CD4-positive, alpha-beta T cell (primary cell): ENCODE results near the gene IL4R. TPM values are rescaled to one million over a fixed set of nuclear protein-coding genes. Genes with fewer than 3 reads are reported as not detected.

Source experiments
- ATAC-seq: fragments of 200-7000 bp; cut with Tn5 transposase; one replicate; pipeline ENCODE4 v1.10.0; 2022; ENCODE audit warnings: mild to moderate bottlenecking; ENCODE audit not compliant: poor library complexity
- CTCF ChIA-PET: fragments of 350-600 bp; sonication (Branson Sonifier 250); formaldehyde crosslinking; loops from one replicate; lab custom pipeline; 2021; ENCODE audit warnings: antibody characterized with exemption, inconsistent platforms; lab: Charles Lee
- POLR2A ChIA-PET: fragments of 350-600 bp; sonication (Branson Sonifier 250); formaldehyde crosslinking; loops from one replicate; lab custom pipeline; 2021; ENCODE audit warnings: antibody characterized with exemption, inconsistent platforms; lab: Charles Lee
- DNase-seq, 14 experiments: peaks; one replicate each; pipeline ENCODE4 v3.0.0-alpha.2; 2013 to 2020; ENCODE audit warnings: mixed read lengths in 2 of 14
- H3K27ac ChIP-seq, 2 donors: one replicate each; pipeline versions ENCODE4 v1.5.1 to v1.7.0; 2013; ENCODE audit warnings: low read length in 2 of 2, low read depth in 1 of 2, mild to moderate bottlenecking in 1 of 2
- H3K27me3 ChIP-seq, 2 experiments: 1 replicate in 1 of 2; 2 replicates in 1 of 2; pipeline versions ENCODE4 v1.6.1 to v1.7.0; 2013; ENCODE audit warnings: low read length in 2 of 2, control low read depth in 1 of 2, mild to moderate bottlenecking in 1 of 2, moderate library complexity in 1 of 2; ENCODE audit not compliant: insufficient read depth in 2 of 2, control insufficient read depth in 1 of 2
- H3K36me3 ChIP-seq: one replicate; pipeline ENCODE4 v1.6.1; 2013; ENCODE audit warnings: low read length, control low read depth; ENCODE audit not compliant: insufficient read depth
- H3K4me1 ChIP-seq: one replicate; pipeline ENCODE4 v1.6.1; 2013; ENCODE audit warnings: low read length, control low read depth; ENCODE audit not compliant: insufficient read depth
- H3K4me3 ChIP-seq: one replicate; pipeline ENCODE4 v1.5.1; 2013; ENCODE audit warnings: mild to moderate bottlenecking, low read length, moderate library complexity
- H3K9me3 ChIP-seq, 2 experiments: 1 replicate in 1 of 2; 2 replicates in 1 of 2; pipeline versions ENCODE4 v1.6.1 to v1.7.0; 2013; ENCODE audit warnings: low read length in 2 of 2, mild to moderate bottlenecking in 2 of 2, control low read depth in 1 of 2, moderate library complexity in 1 of 2; ENCODE audit not compliant: control insufficient read depth in 1 of 2, insufficient read depth in 1 of 2
- H3K27ac Mint-ChIP-seq: one replicate; pipeline ENCODE4 v1.8.0; 2020; ENCODE audit warnings: mixed read lengths
- H3K27me3 Mint-ChIP-seq: one replicate; pipeline ENCODE4 v1.8.0; 2021; ENCODE audit warnings: mixed read lengths
- H3K36me3 Mint-ChIP-seq: one replicate; pipeline ENCODE4 v1.8.0; 2021; ENCODE audit warnings: low read depth, mixed read lengths
- H3K4me1 Mint-ChIP-seq: one replicate; pipeline ENCODE4 v1.8.0; 2021; ENCODE audit warnings: low read depth, mixed read lengths
- H3K4me3 Mint-ChIP-seq: one replicate; pipeline ENCODE4 v1.8.0; 2020; ENCODE audit warnings: mild to moderate bottlenecking, mixed read lengths
- H3K9me3 Mint-ChIP-seq: one replicate; pipeline ENCODE4 v1.8.0; 2020; ENCODE audit warnings: mixed read lengths
- CTCF ChIP-seq: fragments of 200-600 bp; IDR thresholded peaks from one replicate; pipeline ENCODE4 v1.8.0; 2022; ENCODE audit warnings: antibody characterized with exemption, mild to moderate bottlenecking
- intact Hi-C, 2 experiments: fragments of 100-400 bp; cut with DNase I in 1 of 2; cut with micrococcal nuclease in 1 of 2; formaldehyde crosslinking; loops; one replicate each; pipeline versions ENCODE4 v1.15.1 to v1.9.0; 2023 to 2025; cut with DNase I, micrococcal nuclease
- total RNA-seq, 174 experiments: library from RNA in 2 of 174; stranded (reverse) in 2 of 174; gene quantifications; one replicate each; pipeline ENCODE4 v1.2.3 and lab custom pipeline; 2021 to 2026

Gene IL4R
- total RNA-seq, 2 experiments from 2014 or later = 145 to 147 TPM

GRCh38 chr16:27335349-27336053 is 21.7 kb downstream of the IL4R start:
- intact Hi-C loops = no loop called here
- Histone ChIP-seq H3K4me1 (peaks cover 21% of the 10 kb centered on the region), H3K27me3 (no peaks in the 10 kb centered on the region), H3K36me3 (peaks cover 84% of the 10 kb centered on the region), H3K4me3 (no peak overlapping the region), H3K9me3 (no peaks in the 10 kb centered on the region), H3K27ac (peak overlapping the region in 1 of 2 donors; percentile 4)
- ChIA-PET CTCF (interaction anchor here (1.7 kb wide), 1 partner anchor 100 kb away, joined by 3 read pairs; no protein-coding TSS in a partner anchor), POLR2A (interaction anchor here (1.5 kb wide), 1 partner anchor 13 kb away, joined by 3 read pairs; no protein-coding TSS in a partner anchor)
- no peaks in the 10 kb centered on the region for H3K9me3 Mint-ChIP-seq
- no peak for TF ChIP-seq CTCF
- peak overlapping the region; percentile 65 for H3K27ac Mint-ChIP-seq
- no peaks in the 10 kb centered on the region for H3K27me3 Mint-ChIP-seq
- H3K4me3 Mint-ChIP-seq = no peak overlapping the region
- peaks cover 92% of the 10 kb centered on the region for H3K36me3 Mint-ChIP-seq
- DNase-seq (no peak), ATAC-seq (no peak)
- peaks cover 57% of the 10 kb centered on the region for H3K4me1 Mint-ChIP-seq

- Histone ChIP-seq H3K9me3 (no peaks in the 10 kb centered on the region), H3K36me3 (peaks cover 85% of the 10 kb centered on the region), H3K27me3 (no peaks in the 10 kb centered on the region), H3K4me3 (no peak overlapping the region), H3K4me1 (peaks cover 22% of the 10 kb centered on the region), H3K27ac (no peak overlapping the region)
- Mint-ChIP-seq H3K4me3 (no peak overlapping the region), H3K36me3 (peaks cover 92% of the 10 kb centered on the region), H3K27me3 (no peaks in the 10 kb centered on the region), H3K9me3 (no peaks in the 10 kb centered on the region), H3K4me1 (peaks cover 41% of the 10 kb centered on the region), H3K27ac (peak overlapping the region; percentile 69)
- TF ChIP-seq CTCF = no peak
- DNase-seq (no peak), ATAC-seq (peak; percentile 83)
- ChIA-PET CTCF (interaction anchor here (1.7 kb wide), 1 partner anchor 102 kb away, joined by 3 read pairs; no protein-coding TSS in a partner anchor), POLR2A (no interaction called here)
- intact Hi-C loops = no loop called here
These were observed 23.2 kb downstream of the IL4R start for GRCh38 chr16:27337024-27337423.

- Mint-ChIP-seq H3K27ac (peak overlapping the region; percentile 55), H3K4me3 (no peak overlapping the region), H3K36me3 (peaks cover 92% of the 10 kb centered on the region), H3K9me3 (no peaks in the 10 kb centered on the region), H3K27me3 (no peaks in the 10 kb centered on the region), H3K4me1 (peaks cover 24% of the 10 kb centered on the region)
- no peak for ATAC-seq
- no peak overlapping the region for H3K27ac ChIP-seq
- peaks cover 88% of the 10 kb centered on the region for H3K36me3 ChIP-seq
- intact Hi-C loops = no loop called here
- H3K9me3 ChIP-seq = no peaks in the 10 kb centered on the region
- no peaks in the 10 kb centered on the region for H3K27me3 ChIP-seq
- CTCF ChIA-PET = interaction anchor here (0.6 to 2.0 kb wide), 3 partner anchors 104 to 159 kb away, joined by 3 to 7 read pairs (median 4); no protein-coding TSS in a partner anchor
- no peak for TF ChIP-seq CTCF
- H3K4me3 ChIP-seq = no peak overlapping the region
- POLR2A ChIA-PET = no interaction called here
- peaks cover 22% of the 10 kb centered on the region for H3K4me1 ChIP-seq
- DNase-seq = no peak
These were observed 25.4 kb downstream of the IL4R start for GRCh38 chr16:27339180-27339579.
